ENCODE data around the gene S100A2.

The S100A2 gene

DNA sequence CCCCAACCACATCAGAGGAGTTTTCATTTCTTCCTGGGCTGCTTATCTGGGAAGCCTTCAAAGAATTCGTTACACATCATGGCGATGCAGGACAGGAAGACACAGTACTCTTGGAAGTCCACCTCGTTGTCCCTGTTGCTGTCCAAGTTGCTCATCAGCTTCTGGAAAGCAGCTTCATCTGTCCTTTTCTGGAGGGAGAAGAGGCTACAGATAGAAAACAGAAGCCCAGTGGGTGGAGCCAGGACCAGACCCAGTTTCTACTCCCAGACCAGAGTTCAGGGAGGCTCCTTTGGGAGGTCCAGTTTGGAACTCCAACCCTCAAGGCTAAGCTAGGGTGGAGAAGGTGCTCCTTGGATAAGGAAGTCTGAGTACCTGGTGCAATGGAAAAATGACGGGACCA is 21.9 kb downstream of the S100A2 start:
- no peak for DNase-seq

DNA sequence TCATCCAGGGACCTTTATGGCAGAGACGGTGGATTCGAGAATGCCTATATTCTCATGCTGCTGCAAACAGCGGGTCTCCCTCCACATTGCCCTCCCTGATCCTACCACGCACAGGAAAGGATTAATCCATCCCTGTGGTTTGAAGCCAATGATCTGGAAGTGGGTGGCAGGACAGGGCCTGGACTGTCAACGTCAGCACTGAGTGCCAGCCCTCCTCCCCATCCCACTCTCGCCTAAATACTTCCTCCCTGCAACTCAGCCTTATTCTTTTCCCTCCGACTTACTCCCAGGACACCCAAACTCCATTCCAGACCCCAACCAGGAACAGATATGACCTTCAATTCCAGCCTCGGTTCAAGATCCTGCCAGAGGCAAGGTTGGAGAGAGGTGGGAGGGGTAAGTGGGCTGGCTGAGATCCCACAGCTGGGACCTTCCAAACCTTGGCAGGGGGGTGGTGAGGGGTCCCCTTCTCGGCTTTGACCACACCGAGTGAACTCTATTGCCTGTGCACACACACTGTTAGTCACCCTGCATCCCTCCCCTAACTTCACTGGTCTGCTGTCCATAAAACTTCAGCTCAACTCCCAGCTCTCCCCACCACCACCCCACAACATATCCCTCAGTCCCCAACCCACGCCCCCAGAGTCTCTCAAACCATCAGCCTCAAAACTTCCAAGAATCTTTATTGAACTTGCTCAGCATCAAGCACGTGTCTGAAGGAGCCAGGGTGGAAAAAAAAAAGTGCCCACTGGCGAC is 22.5 kb downstream of the S100A2 start:
- DNase-seq = no peak

DNA sequence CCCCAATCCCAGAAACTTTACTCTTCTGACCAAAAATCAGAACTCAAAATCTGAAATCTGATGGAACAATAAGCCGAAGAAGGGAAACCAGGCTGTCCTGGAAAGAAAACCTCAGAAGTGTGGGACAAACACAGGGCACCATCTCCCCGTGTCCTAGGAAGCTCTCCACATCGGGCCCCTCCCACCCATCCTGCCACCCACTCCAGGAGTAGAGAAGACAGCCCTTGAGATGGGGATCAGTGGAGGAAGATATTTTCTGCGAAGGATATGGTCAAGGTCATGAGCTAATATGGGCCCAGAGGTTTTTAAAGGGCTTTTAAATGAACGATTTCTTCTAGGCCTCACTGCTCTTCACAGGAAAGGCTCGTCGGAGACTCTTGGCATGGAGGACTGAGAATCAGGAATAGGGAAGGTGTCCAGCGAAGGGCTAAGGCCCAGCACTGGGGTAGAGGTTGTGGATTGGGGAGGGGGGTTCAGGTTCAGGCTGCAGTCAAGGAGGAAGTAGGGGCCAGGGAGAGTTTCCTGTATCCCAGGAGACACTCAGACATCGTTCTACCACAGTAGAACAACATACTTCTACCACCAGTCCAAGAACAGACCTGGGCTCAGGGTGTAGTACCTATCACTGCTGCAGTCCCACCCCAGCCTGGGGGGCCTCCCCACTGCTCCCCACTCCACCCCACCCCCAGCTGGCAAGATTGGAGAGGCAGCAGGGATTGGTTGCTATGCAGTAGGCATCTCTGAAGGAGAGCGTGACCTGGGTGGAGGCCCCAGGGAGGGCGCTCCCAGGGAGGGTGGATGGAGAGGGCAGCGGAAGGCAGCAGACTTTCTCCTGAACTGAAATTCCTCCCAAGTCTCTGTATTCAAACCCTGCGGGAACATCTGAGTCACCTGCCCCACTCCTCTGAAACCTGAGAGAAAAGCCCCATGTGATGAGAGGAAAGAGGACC is 23.7 kb downstream of the S100A2 start:
- no peak for DNase-seq

DNA sequence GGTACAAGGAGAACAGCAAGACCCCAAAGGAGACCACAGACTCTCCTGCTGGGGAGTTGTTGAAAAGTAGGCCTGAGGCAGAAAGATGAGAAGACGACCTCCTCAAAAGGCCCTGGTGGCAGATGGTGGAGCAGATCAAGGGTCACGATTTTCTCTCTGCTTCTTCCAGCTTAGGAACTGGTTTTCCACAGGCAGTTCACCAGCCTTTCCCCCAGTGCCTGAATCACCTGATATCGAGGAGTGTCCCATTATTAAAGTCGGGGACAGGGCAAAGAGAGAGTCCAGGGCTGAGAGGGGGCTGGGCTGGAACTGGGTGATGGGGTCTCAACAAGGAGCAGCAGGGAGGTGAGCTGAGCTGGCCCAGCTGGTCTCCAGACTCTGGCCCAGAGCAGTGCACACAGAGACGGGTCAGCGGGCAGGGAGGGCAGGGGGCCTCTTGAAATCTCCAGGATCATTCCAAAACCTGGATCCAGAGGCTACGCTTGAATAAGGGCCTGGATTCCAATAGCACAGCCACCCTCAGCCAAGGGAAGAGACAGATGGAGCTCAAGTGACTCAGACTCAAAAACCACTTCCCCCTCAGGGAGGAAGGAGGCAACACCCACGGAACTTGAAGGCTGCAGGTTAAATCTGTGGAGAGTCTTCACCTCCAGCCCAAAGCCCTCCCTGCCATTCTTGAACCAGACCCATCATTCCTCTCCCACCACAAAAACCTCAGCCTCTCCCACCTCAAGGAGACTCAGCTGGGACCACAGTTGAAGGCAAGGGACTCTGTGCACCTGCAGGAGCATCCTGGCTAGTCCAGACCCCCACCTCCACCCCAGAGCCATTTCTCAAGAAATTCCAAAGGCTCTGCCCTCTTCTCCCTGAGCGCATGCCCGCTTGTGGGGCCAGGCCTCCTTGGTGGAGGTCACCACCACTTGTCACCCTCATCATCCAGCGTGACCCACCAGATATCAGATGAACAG is 25.0 kb downstream of the S100A2 start, which contains the start of gene S100A5:
S100A5 (minus strand) TSS at position 541 of the 968 bp plus-strand sequence. CDS start 743 bp downstream, outside the sequence.
- DNase-seq = peak; percentile 43

DNA sequence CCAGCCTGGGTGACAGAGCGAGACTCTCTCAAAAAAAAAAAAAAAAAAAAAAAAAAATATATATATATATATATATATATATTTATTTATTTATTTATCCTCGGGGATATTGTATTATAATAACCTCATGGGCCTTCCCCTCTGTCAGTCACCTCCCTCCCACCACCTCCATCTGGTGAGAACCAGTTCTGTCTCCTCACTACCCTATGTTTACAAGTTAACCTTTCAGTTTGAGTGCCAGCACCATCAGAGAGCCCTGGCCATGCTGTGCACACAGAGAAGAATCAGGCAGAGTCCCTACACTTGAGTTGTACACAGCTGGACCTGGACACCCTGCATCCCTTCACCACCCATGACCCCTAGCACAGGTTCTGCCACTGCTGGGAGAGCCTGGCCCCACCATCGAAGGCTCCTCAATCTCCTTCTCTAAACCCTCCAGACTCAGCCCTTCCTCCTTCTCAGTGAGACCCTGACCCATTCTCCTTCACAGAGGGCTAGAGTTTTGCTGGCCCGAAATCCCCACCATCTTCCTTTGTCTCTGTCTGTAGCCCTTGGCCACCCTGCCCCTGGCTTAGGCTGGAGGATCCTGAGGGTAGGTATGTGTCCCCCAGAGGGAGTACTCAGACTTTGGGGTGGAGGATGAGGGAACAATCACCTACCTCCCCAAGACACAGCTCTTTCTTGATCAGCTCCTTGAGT is 26.1 kb downstream of the S100A2 start:
- no peak for DNase-seq

DNA sequence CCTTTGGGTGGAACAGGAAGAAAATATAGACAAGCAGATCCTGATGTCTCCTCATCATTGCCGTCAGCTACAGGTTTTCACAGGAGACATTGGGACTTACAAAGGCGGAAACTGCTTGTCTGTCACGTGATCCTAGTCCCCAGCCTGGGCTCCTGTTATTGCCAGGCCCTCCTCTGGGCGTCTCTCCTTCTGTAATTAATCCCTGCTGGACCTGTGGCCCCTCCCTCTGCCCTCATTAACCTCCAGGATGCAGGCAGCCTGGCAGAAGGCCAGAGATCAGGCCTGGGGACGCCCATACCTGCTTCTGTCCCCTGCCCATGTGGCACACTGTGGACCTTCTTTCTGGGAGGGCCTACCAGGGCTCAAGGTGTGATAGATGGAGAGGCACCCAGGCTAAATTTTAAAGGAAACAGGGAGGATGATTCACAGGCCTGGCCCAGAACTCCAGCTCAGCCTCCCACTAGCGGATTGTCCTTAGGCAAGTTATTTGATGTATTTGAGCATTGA is 27.3 kb downstream of the S100A2 start:
- DNase-seq = peak; percentile 19

DNA sequence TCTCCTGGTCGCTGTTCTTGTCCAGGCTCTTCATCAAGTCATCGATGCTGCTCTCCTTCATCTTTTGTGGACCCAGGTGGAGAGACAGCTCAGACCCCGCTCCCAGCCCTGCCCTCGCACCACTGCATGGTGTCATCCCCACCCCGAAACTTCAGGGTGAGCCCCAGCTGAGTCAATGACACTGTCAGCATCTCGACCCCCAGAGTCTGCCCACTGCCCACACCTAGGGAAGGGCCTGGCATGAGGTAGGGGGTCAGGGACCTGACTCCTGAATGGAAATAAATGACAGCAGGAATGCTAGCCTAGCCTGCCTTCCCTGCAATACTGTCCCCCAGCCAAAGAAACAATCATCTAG is 28.3 kb downstream of the S100A2 start:
- no peak for DNase-seq

DNA sequence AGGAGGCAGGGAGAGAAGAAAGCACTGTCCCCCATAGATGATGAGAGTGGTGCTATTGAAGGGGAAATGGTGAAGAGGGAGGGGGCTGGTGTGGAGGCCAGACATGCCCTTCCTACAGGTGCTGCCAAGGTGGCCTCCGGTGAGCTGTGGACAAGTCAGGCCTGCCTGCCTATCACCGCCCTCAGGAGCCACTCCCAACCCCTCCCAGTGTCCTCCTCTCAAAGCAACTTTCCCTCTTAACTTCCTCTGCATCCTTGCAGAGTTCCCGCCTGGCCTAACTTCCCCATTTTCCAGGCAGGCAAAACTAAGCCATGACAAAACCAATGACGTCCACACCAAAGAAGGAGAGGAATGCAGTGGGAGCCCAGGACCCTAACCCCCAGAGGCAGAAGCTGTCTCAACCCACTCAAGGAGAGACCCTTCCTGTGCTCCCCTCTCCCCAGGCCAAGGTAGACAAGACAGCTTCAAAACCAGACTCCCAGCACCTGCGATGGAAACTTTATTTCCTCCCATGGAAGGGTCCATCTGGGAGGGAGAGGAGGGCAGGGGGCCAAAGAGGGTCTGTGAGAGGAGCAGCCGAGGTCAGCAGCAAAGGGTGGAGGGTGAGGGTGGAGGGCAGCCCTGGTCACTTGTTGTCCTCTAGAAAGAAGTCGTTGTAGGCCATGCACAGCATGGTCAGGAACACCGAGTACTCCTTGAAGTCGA is 28.8 kb downstream of the S100A2 start:
- no peak for DNase-seq

DNA sequence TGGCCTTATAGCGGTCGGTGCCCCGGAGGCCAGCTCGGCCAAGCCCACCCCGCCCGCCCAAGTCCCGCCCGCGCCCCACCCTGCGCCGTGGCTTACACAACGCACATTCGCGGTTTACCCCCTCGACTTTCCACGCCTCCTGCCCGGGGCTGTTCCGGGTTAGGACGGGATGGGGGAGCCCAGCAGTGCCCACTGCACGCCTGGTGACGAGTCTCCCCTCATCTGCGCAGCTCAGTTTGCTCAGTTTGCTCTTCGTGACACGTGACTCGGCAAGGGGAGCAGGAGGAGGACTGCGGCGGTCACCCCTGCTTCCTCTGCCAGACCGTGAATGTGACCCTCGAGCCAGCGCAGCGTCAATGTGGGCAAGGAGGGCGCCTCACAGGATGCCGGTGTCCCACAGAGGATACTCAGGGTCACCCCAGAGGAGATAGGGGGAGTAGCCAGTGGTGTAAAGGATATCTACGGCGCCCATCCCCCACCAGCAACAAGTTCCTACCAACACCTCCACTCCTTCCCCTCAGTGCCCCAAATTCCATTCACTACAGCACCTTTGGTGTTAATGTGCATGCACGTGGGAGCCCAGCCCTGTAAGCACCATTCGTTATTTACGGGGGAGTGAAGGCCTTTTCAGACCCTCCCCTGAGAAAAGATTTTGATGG is 29.5 kb downstream of the S100A2 start:
- no peak for DNase-seq

DNA sequence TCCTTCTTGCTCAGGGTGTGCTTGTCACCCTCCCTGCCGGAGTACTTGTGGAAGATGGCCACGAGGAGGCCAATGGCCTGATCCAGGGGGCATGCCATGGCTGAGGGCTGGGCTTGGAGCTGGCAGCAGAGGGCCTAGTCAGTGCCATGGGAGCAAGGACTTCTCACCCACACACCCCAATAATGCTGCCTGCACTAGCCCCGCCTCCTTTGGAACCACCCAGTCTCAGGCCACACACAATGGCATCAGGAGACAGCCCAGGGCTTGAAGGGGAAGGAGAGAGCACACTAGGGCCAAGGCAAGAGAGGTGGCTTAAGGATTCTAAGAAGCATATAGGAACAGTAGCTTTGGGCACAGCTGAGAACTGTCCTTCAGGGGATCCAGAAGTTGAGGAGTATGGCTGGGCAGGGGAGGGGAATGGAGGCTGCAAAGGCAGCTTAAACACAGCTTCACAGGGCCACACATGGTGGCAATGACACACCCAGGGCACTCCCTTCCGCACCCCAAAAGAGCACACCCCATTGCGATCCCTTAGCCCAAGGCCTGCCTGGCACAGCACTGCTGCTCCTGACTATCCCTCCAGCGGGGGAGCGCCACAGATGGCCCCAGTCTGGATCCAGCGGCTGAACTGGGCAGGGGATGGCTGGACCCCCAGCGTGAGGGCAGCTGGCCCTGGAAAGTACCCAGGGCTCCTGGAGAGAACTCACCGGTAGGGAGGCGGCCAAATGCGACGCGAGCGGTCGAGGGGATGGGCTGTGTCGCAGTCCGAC is 30.2 kb downstream of the S100A2 start, which contains the start of gene S100A6:
S100A6 (minus strand) TSS at position 750 of the 770 bp plus-strand sequence; CDS start at position 98, 652 bp downstream.
- no peak for DNase-seq

DNA sequence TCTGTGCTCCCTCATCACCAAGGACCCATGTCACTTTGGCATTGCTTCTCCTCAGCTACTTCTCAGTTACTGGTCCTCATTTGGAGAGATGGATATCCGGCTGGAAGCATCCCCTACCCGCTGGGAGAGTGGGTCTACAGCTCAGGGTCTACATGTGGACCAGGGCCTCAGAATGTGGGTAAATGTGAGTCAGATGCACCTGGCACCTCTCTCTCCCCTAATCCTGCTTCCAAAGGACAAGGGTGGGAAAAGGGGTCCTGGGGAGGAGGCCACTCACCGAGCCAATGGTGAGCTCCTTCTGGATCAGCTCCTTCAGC is 30.8 kb downstream of the S100A2 start:
- DNase-seq = no peak

DNA sequence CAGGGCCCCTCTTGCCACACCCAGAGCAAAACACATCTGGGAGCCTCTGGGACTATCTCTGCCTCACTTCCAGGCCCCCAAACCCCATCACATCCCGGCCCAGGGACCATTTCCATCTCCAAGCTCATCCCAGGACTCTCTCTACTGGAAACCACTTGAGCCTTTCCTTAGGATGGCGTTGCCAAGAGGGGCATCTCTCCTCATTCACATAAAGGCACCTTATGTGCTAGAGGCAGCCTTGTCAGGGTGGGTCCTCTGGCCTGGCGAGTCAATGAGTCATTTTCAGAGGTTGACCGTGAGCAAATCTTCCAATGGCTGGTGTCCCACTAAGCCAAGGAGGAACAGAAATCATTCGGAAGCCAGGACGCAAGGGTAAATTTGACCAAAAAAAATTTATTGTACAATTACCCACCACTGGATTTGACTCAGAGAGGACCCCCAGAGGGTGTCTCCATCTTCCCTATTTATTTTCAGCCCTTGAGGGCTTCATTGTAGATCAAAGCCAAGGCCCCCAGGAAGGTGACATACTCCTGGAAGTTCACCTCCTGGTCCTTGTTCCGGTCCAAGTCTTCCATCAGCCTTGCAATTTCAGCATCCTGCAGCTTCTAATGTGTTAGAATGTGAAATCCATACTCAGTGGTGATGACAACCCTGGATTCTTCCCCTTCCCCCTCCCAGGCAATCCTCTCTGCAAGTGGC is 31.3 kb downstream of the S100A2 start:
- no peak for DNase-seq

DNA sequence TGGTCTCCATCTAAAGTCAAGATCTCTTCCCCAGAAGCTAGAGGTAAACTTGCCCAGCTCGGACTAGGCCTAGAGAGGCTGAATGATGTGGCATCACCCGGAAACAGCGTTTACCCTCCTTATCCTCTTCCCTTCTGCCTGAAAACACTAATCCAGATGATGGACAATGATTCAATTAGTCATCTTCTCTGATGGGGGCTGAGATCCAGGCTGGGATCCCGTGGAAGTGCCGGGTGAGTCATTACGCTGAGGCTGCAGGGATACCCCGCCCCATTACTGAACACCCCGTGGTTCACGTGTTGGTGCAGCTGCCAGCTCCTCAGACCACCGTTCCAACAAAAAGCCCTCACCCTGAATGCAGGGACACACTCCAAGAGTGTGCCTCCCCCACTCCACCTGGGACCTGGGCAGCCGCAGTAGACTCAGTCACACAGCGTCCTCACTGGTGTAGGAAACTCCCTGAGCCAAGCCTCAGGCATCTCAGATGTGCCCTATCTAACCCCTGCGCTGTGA is 31.9 kb downstream of the S100A2 start:
- DNase-seq = peak; percentile 38

DNA sequence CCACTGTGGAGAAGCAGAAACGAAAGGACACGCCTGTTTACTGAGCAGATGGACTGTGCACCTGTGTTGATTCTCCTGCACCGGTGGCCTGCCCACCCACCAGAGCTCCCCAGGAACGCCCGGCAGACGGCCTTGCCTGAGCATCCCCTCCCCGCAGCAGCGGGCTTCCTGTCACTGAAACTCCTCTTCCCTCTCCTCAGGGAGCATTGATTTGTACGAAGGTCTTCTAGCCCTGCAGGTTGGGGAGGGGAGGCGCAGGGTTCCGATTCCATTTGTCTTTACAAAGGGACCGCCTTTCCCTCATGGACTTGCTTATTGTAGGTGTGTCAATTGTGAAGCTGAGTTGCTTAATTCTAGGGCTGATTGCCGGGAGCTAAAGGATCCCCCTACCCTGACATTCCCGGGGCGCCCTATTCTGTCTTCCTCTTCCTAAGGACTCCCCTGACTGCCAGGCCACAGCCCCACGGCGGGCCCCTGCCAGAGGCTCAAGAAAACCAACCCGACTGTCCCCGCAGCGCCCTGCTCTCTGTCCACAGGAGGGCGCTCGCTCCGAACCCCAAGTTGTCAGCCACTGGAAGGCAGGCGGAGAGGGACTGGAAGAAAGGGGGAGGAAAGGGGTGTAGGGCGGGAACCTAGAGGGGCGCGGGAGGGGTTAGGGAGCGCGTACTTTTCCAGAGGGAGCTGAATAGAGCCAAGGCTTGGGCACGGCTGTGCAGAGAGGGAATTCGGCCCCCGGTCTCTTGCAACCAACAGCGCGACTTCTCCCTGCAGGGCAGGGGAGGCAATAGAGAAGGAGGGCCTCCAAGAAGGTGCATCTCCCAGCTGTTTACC is 32.7 kb downstream of the S100A2 start:
- peak; percentile 84 for DNase-seq

DNA sequence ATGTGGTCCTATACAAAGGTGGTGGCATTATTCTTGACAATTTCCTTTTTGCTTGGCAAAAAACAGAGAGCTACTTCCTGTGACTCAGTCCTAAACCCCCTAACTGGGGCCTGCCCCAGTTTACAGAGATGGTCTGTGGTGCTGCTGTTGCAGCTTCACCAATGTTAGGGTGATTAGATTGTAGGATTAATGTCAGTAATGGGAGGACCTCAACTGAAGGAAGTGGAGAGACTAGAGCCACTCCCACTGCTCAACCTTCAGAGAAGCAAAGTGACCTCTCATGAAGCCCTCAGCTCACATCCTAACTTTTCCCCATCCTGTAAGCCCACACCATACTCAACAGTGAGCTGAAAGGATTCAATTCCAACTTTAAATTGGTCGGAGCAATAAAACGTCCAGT is 33.5 kb downstream of the S100A2 start:
- no peak for DNase-seq

DNA sequence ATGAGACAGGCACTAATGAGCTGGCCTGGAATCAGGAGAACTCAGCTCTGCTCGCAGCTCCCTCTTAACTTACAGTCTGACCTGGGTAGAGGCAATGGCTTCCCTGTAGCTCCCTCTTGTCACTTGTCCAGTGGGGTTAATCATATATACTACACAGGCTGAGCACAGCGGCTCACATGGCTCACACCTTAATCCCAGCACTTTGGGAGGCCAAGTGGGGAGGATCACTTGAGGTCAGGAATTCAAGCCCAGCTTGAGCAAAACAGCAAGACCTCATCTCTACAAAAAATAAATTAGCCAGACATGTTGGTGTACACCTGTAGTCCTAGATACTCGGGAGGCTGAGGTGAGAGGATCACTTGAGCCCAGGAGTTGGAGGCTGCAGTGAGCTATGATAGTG is 34.0 kb downstream of the S100A2 start:
- no peak for DNase-seq

DNA sequence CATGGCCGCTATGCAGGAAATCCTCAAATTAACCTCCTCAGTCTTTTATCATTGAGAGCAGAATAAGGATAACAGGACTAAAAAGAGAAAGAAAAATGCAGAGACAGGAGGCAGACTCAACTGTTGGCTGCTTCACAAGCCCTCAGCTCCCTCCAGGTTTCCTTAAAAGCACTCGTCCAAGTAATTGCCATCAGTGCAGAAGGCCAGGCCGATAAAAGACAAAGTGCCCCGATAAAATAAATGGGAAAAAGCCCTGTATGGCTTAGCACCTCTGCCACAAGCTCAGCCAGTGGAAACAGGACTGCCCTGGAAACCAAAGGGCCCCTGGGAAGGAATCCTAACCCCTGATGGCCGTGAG is 38.0 kb downstream of the S100A2 start:
- no peak for DNase-seq

DNA sequence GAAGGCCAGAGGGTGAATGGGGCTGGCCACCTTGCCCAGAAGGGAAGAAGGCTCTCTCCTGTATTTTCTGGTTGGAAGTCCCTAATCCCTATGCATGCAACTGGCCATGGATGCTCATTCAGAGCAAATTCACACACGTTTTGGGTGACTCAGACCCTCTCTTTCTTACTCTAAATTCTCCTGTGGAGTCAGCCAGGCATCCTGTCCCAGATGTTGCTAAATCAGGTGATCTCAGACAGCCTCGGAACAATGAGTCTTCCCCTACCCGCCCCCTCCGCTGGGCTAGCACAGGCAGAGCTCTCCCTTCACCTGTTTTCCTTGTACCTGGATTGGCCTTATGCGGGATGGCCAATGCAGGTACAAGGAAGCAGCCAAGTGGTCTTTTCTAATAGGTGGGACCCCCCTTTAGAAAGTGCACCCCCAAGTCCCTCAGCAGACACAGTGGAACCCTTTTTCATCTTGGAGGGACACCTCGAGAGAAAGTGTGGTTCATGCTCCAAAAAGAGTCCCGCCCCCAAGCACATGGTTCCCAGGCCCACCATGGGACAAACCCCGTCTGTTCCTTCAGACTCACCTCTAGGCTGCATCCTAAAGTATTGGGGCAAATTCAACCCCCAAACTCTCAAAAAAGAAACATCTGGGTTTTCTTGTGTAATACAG is 38.5 kb downstream of the S100A2 start:
- DNase-seq = no peak

All from NCI-H2171 (cell line).